NCI-H1694 (cell line): ENCODE results near the gene RNF144A.

Experiments used
- DNase-seq: peaks from one replicate; lab custom pipeline; 2025; lab: John Stamatoyannopoulos, UW

RNF144A gene

DNA sequence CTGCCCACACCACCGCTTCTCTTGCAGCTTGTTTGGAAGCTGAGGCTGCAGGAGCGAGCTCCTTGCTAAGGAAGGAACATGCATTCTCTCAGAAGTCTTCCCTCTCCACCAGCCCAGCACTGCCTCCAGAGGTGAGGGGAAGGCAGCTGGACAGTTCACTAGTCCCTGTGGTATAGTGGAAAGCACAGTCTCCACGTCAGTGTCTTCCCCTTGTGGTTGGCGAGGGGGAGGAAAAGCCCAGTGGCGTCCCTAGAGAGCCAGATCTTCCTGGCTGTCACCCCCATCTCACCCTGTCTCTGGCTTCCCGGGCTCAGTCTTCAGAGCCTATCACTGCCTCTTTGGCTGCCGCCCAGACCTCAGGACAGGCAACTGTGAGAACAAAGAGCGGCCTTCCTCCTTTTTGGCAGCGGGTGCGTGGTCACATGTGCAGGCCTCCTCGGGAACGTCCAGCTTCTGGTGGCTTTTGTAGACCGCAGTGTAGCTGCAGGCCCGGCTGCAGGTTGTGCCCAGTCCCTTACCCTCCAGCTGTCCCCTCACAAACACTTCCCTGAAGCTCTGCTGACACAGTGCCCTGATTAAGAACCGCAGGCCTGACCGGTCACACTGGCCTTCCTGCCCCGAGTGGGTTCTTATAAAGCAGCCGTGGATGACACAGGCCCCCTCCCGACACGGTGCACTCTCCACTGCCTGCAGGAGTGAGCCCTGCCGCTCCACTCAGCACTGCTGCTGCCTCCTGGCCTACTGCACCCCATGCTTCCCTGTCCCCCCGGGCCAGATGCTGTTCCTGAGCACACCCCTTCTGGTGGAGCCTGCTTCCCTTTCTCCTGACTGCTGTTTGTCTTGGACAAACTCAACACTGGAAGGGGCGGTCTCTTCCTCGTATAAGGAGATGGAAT is 90.9 kb downstream of the RNF144A start:
- no peak for DNase-seq

DNA sequence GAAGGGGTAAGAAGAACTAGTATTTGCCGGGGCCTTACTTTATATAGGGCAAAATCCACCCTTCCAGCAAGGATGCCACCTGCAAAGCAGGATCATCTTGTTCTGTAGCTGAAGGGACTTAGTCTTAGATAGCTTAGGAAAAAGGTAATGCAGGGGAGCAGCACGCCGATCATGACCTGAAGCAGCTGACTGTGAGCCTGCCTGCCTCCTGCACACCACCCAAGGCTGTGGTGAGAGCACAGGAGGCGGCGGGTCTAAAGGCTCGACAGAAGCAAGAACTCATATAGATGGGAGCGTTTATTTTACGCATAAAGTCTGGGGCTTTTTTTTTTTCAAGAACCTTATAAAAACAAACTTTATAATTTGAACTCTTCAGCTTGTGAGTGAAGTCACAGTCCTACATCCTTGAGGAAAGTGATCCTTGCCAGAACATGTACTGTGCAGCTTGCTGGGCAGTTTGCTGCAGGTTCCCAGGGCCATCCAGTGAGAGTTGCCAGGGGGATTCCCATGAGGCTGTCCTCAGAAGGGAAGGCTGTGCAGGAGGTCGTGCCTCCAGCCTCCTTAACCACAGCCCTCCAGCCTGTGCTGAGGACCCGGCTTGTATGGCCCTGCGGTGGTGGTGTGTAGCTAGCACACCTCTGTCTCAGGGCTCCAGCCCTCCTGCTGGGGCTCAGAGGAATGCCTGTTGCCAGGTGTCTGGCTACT is 92.1 kb downstream of the RNF144A start:
- no peak for DNase-seq

DNA sequence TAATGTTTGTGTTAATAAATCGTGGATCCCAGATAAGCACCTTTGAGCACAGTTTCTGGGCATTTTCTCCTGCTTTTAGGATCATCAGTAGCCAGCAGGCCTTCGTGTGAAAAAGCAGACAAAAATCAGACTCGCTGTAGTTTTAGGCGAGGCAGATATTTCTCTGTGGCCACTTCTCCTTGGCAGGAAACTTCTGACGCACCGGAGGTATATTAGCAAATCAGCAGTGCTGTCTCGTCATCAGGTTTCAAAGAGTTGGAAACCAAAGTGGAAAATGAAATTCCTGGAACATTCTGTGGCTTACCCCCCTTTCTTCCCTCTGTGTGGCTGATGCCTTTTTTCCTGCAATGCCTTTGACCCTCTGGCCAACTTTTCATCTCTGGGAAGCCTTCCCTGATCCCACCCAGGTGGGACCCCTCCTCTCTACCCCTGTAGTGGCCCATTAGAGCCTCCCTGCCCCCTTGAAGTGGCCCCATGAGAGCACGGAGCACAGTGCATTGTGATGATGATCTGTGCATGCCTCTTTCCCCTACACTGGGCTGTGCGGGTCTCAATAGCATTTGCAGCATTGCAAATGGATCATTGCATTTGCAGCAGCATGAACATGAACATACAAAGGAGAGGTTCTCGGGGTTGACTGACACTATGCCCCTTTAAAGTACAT is 93.3 kb downstream of the RNF144A start:
- DNase-seq, result no peak

DNA sequence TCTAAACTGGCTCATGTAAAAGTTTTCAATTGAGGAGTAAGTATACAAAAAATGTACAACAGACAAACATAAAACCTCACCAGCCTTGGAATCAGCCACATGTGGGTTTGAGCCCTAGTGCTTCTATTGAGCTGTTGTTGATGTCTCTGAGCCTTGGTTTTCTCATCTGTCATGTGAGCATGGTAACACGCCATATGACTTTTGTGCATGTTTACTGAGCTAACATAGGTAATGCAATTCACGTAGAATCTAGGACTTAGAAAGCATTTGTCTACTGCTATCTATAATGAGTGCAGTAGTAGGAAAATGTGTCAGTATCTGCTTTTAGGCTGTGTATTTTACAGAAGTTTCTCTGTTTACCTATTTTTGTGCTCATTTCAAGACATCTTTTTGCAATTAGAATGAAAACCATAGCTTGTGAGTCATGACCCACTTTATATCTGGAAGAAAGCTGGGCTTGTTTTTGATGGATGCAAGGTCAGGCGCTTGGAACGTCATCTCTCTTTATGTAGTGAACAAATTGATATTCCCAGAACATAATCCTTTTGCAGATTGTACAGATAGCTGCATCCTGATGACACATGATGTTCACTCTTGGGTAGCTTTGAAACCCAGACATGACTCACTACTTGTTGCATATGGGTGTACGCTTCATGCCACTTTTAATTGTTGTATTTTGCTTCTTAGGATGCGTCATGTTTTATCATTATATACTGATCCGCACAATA is 94.3 kb downstream of the RNF144A start:
- DNase-seq, result no peak

- peak; percentile 49 for DNase-seq
These were observed 95.0 kb downstream of the RNF144A start for GRCh38 chr2:7012141-7012764.

- DNase-seq, result no peak
These were observed 96.4 kb downstream of the RNF144A start for GRCh38 chr2:7013471-7014160.

- peak; percentile 89 for DNase-seq
These were observed 97.0 kb downstream of the RNF144A start for GRCh38 chr2:7014174-7014640.

DNA sequence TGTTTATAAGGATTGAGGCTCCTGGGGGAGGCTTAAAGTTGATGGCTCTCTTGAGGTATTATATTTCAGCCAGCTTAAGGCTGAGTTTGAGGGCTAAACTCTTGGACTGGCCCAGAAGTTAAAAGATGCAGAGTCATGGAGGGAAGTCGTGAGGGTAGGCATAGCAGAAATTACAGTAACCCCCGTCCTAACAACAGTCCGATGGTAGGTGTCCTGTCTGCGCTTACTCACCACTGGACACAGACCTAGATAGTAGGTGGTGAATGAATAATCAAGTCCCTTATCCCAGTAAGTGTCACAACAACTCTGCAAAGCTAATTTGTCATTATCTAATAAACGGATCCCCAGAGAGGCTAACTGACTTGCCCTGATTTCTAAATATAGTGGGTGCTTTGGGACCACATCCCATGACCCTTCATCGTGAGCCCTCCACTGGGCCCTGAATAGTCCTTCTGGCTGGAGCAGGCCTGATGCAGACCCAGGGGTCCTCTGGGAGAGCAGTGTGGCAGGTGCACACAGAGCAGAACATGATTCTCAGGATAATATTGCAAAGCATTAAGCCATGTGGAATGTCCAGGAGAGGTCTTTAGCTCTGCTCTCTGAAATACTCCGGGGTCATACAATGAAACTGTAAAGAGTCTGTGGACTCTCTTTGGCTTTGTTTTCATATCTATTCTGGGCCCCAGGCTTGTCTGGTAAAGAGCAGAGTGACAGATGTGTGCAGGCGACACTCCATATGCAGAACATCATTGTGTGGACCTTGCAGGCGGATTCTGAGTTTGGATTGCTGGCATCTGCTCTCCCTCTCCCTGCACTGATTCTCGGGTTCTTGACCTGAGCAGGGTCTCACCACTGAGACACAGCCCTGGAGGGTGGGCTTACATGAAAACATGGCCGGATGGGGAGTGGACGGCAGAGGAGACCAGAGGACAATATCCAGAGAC is 98.1 kb downstream of the RNF144A start:
- peak; percentile 67 for DNase-seq

DNA sequence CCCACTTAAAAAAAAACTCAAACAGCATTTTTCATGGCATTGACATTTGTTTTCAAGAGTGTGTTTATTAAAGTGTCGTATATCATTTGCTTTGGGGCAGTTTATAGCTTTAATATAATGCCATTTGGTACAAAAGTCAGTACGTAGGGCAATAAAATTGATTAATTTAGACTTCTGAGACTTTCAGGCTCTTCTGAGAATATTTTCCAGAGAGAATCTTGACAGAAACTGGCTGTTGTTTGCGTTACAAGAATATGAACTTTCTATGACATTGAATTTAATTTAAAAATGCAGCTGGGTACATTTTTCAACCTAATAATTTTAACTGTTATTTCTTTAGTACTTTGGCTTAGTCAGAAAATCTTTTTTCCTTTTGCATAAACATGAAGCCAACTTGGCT is 98.9 kb downstream of the RNF144A start:
- DNase-seq, result no peak

DNA sequence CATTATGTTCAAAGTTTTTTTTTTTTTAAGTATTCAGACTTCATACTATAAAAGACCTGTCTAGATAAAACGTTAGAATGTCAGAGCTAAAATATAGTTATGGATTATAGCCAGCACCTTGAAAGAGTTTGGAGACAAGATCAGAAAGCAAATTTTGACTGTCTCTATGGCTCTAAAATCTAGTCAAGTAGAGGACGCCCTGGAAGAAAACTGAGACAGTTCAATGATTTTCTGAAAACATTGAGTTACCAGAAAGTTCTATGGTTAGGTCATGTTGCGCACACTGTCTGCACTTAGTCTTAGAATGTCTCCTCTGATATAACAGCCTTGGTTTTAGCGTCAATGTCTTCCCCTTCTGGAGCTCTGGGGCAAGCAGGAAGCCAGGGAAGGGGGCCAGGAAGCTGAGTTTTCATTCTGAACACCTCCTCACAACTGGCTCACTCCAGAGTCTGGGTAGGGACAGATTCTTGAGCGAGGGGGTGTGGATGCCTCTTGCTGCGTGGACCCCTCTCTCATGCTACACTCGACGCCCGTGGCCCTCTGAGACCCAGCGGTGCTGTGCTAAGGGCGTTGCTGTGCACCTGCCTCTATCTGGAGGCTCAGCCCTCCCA is 99.5 kb downstream of the RNF144A start:
- no peak for DNase-seq

- no peak for DNase-seq
These were observed 100.6 kb downstream of the RNF144A start for GRCh38 chr2:7017671-7018281.

- DNase-seq, result no peak
These were observed 101.1 kb downstream of the RNF144A start for GRCh38 chr2:7018282-7018701.

DNA sequence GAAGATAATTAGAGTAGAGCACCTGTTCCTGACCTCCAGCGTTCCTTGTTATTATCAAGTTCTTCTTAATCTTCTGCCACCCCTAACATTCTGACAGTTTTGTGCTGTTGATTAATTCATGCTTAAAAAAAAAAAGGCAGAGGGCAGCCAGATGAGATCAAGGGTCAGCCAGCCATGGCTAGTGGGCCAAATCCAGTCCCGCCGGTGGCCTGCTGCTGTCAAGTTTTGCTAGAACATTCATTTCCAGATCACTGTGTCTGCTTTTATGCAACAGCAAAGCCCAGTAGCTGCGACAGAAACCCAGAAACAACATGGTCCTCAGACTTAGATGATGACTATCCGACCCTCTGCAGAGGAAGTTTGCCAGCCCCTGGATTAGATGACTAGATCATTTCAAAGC is 101.6 kb downstream of the RNF144A start:
- no peak for DNase-seq

DNA sequence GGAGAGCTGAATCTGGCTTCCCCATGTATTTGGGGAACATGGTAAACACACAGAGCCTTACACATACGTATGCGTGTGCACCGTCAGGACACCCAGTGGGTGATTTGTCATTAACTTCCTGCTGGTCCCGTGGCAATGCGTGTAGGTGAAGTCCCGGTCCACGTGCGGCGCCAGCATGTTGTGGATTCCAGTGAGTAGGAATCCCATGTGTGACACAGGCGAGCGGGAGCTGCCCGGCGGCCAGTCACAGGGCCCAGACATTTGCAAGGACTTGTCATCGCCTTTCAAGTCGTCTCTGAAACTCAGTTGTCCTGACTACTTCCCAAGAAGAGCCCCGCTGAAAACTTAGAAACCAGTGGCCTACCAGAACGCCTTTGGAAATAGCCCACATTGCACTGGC is 102.0 kb downstream of the RNF144A start:
- DNase-seq, result no peak

- DNase-seq, result no peak
These were observed 102.8 kb downstream of the RNF144A start for GRCh38 chr2:7020059-7020458.

DNA sequence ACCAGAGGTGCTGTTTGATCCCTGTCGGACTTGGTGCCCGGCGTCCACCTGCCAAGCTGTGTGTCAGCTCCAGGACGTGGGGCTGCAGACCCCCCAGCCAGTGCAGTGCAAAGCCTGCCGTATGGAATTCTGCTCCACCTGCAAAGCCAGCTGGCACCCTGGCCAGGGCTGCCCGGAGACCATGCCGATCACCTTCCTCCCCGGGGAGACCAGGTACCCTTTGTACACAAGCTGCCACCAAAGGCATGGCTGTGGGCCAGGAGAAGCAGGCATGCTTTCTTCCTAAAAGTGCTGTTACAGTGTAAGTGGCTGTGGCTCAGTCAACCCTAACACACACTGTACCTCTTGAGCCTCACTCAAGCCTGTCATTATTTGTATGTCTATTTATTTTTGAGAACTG is 103.3 kb downstream of the RNF144A start:
- no peak for DNase-seq

DNA sequence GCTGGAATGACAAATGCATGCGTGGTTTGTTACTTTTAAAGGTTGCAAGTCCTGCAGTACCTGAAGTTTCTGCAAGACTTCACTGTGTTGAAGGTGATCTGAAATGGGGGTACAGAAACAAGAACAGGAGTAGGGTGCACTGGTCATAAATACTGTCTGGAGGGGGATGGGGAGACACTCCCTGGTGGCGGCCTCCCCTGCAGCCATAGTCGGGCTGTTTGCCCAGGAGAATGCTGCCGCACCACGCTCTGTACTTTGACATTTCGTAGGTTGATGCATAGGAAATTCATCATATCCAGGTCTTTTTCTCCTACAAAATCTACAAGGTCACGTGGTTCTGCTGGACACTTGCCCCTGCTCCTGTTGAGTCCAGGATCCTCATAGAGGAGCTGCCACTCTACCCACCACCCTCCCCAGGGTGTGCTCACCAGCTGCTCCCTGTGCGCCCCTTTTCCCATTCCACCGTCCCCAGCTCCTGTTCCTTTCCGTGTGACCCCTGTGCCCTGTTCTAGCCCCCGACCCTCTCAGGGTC is 103.8 kb downstream of the RNF144A start:
- DNase-seq, result no peak
